Mammary epithelial cell (primary cell): ENCODE results near the gene COX6B2.

Source experiments
- EZH2 ChIP-seq: IDR thresholded peaks from 2 replicates; pipeline ENCODE4 v1.6.1; 2012; ENCODE audit warnings: low read length, inconsistent platforms, borderline replicate concordance
- TF ChIP-seq, protein P1 (sequence below), 2 donors: IDR thresholded peaks in 1 of 2; conservative IDR thresholded peaks in 1 of 2; 2 replicates each; pipeline ENCODE4 v1.5.1; 2011 to 2012; ENCODE audit warnings: inconsistent platforms in 2 of 2, low read length in 2 of 2, mild to moderate bottlenecking in 2 of 2, control low read depth in 1 of 2, low read depth in 1 of 2; ENCODE audit not compliant: insufficient read depth in 1 of 2; ENCODE audit errors: extremely low read depth in 1 of 2

- TF ChIP-seq, protein P1, sequence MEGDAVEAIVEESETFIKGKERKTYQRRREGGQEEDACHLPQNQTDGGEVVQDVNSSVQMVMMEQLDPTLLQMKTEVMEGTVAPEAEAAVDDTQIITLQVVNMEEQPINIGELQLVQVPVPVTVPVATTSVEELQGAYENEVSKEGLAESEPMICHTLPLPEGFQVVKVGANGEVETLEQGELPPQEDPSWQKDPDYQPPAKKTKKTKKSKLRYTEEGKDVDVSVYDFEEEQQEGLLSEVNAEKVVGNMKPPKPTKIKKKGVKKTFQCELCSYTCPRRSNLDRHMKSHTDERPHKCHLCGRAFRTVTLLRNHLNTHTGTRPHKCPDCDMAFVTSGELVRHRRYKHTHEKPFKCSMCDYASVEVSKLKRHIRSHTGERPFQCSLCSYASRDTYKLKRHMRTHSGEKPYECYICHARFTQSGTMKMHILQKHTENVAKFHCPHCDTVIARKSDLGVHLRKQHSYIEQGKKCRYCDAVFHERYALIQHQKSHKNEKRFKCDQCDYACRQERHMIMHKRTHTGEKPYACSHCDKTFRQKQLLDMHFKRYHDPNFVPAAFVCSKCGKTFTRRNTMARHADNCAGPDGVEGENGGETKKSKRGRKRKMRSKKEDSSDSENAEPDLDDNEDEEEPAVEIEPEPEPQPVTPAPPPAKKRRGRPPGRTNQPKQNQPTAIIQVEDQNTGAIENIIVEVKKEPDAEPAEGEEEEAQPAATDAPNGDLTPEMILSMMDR (conservative IDR thresholded peaks at IDR 0.05 in 1 of 2, IDR thresholded peaks at IDR 0.05 in 1 of 2; ENCODE audit: extremely low read depth in 1 of 2, insufficient read depth in 1 of 2, low read depth in 1 of 2, low read length in 2 of 2) = peak in 1 of 2 donors; percentile 46
- TF ChIP-seq EZH2 = no peak
Observed at GRCh38 chr19:55339105-55339888, 15.2 kb downstream of the COX6B2 start, which contains the start of gene KMT5C.
